ENCODE results near the gene FGGY.
"Not testable (repeated sequence)": the region's sequence is repeated elsewhere in the genome, so short reads cannot be mapped to it uniquely, and the experiment has no call there.

Gene FGGY

DNA sequence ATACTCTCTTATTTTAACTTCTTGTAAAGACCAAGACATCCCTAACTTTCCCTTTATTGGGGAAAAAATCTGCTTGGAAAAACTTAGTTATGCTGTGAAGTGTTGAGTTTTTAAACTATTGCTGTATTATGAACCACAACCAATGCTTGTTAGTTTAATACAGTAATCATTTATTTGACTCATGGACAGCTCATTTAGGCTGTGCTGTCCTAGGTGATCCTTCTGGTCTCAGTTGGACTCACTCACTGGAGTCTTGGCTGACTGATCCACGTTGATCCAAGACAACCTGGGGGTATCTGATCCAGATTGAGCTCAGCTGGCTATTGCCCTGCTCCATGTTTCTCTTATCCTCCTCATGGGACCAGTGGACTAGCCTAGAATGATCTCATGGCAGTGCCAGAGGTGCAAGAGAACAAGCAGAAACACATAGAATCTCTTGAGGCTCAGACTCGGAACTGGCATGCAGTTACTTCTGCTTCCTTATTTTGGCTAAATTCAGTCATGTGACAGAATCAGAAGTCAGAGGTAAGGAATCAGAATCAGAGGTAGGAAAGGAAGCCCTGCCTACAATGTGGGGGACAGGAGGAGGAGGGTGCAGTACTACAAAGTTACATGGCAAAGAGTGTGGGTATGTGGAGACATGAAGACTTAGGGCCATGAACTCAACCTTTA is 156.5 kb downstream of the FGGY start:
- no peak for DNase-seq

DNA sequence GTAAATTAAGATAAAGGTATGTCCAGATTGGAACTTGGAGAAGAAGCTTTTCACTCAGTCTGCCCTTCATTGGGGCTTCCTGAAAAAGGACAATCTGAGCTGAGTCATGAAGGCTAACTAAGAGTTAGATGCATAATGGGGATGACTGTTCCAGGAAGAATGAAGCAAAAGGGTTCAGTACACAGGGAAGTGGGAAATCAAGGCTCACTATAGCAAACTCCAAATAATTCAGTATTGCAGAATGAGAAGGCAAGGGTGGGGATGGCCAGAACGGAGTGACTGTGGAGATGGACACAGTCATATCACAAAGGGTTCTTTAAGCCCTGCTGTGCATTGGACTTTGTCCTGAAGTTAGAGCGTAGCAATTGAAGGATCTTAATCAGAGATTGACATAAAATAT is 158.3 kb downstream of the FGGY start:
- no peak for DNase-seq

DNA sequence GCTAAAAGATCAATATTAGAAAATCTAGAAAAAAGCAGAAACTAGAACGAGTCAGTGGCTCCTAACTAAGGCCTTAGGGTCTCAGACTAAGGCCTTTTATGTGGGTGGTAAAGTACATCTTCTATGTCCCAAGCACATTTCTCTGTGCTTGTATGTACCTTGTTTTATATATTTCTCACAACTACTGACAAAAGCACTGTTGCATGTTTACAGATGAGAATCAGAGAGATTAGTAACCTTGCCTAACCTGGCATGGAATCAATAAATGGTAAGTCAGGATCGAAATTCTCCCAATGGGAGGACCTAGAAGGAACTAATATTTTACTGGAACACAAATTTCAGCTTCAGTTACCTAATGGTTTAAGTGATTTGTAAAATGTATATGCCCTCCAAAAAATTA is 160.9 kb downstream of the FGGY start:
- no peak for DNase-seq

GRCh38 chr1:59458884-59459283 is 162.0 kb downstream of the FGGY start:
- no peak for DNase-seq

DNA sequence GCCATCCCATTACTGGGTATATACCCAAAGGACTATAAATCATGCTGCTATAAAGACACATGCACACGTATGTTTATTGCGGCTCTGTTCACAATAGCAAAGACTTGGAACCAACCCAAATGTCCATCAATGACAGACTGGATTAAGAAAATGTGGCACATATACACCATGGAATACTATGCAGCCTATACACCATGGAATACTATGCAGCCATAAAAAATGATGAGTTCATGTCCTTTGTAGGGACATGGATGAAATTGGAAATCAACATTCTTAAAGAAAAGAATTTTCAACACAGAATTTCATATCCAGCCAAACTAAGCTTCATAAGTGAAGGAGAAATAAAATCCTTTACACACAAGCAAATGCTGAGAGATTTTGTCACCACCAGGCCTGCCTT is 166.0 kb downstream of the FGGY start:
- DNase-seq, result not testable (repeated sequence)

- DNase-seq, result not testable (repeated sequence)
These were observed 168.6 kb downstream of the FGGY start for GRCh38 chr1:59465478-59465877.

DNA sequence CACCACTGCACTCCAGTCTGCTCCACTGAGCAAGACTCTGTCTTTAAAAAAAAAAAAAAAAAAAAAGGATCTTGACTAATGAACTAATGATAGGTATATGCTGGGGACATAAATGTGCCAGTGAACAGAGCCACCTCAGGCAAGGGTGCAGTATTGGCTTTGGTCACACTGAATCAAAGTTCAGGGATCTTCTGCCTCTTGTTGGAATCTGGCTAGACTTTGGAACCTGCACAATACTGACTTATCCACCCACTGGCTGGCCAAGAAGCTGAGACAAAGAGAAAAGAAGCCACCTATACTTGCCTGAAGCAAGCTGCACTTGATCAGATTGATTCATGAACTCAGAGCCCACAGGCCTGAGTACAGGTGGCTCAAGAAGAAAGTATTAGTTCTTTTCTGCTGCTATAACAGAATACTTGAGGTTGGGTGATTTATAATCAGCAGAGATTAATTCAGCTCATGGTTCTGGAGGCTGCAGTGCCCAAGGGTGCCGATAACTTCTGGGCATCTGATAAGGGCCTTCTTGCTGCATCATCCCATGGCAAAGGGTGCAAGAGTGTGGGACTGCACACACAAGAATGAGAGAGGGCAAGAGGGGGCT is 172.0 kb downstream of the FGGY start:
- no peak for DNase-seq

DNA sequence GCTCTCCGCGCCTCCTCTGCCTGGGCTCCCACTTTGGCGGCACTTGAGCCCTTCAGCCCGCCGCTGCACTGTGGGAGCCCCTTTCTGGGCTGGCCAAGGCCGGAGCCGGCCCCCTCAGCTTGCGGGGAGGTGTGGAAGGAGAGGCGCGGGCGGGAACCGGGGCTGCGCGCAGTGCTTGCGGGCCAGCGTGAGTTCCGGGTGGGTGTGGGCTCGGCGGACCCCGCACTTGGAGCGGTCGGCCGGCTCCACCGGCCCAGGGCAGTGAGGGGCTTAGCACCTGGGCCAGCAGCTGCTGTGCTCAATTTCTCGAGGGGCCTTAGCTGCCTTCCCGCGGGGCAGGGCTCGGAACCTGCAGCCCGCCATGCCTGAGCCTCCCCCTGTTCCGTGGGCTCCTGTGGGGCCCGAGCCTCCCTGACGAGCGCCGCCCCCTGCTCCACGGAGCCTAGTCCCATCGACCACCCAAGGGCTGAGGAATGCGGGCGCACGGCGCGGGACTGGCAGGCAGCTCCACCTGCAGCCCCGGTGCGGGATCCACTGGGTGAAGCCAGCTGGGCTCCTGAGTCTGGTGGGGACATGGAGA is 175.2 kb downstream of the FGGY start:
- DNase-seq, result not testable (repeated sequence)

- DNase-seq, result no peak
These were observed 176.9 kb downstream of the FGGY start for GRCh38 chr1:59473831-59474230.

GRCh38 chr1:59474496-59474895 is 177.6 kb downstream of the FGGY start:
- no peak for DNase-seq

DNA sequence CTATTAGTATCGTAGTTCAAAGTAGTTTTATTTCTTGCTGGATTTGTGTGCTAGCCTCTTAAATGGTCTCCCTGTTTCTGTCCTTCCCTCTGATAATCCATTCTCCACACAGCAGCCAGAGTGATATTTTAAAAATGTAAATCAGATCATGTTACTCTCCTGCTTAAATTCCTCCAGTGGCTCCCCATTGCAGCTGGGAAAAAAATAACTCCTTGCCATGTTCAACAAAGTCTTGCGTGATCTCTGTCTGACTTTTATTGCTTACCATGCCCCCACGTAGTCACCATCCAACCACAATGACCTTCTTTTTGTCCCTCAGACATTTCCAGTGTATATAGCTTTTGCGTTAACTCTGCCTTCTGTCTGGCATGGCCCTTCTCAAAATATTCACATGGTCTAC is 178.8 kb downstream of the FGGY start:
- DNase-seq, result no peak

DNA sequence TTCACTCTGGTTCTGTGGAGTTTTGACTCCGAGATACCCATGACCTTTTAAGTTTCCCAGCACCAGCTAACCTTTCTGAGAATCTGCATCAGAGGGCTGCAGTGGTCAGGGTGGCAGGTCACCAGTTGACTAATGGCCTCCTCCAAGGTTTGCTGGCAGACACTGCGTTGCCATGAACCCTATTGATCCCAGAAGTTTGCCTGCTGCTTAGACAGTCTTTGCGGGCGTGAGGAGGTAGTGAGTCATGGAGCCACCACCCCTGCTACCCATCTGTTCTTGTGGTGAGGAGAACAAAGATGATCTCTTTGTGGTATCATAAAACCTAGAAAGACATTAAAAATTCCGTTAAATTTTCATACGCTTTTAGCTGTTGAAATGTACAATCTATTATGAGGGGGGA is 180.4 kb downstream of the FGGY start:
- no peak for DNase-seq

DNA sequence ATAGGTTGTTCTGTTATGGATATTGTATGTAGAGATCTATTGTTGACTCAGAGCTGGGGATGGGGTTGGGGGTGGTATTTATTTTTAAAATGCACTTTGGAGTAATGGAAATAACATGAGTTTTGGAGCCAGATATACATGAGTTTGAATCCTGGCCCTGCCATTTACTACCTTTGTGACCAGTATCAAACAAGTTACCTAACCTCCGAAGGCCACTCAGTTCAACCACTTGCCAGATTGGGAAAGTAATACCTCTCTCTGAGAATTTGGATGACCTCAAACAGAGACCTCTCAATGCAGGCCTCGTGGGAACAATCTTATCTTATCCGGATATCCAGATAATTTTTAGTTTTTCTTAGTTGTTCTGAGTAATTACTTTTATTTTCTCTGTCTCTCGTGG is 181.0 kb downstream of the FGGY start:
- DNase-seq, result no peak

DNA sequence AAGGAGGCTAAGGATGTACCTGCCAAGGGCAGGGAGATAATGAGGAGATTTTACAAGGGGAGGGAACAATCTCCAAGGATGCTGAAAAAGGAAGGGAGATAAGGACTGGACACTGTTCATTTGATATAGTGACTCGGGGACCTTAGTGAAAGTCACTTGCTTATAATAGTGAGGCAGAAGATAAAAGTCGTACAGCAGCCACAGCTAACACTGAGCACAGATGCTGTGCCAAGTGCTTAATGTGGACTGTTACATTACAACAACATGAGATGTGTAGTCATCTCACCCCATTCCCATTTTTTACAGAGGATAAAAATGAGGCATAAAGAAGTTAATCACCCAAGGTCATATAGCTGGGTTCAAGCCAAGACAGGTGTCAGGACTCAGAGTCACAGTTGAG is 181.9 kb downstream of the FGGY start:
- DNase-seq, result no peak

DNA sequence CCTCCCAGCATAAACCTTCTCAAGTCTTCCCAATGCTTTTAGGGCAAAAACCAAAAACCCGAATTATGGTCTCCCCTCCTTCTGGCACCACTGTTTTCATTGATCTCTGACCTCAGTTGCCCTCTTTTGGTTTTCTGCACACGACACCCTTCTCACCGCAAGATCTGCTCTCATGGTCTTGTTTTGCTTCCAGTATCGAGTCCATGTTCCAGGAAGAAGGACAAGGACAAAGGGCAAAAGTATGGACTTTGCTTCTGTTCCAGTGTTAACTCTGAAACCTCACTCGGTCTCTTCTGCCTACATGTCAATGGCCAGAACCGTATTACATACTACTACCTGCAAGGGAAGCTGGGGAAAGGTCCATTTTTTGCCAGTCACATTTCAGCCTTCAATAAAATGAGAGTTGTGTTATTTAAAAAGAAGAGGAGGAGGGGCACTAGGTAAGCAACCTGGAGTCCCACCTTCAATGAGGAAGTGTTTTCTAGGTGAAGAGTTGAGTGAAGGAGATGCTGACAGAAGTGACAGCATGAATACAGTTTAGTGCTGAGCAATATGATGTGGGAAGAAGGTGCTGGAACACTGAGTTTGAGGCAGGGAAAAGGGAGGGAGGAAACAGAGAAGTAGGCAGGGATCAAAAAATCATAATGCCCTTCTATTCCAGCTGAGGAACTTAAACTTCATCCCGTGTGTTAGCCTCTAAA is 183.4 kb downstream of the FGGY start:
- no peak for DNase-seq

- DNase-seq, result no peak
These were observed 185.1 kb downstream of the FGGY start for GRCh38 chr1:59481881-59482505.

- no peak for DNase-seq
These were observed 186.1 kb downstream of the FGGY start for GRCh38 chr1:59482986-59483385.

GRCh38 chr1:59484096-59484495 is 187.2 kb downstream of the FGGY start:
- DNase-seq, result no peak

- DNase-seq, result no peak
These were observed 188.3 kb downstream of the FGGY start for GRCh38 chr1:59485171-59485570.

DNA sequence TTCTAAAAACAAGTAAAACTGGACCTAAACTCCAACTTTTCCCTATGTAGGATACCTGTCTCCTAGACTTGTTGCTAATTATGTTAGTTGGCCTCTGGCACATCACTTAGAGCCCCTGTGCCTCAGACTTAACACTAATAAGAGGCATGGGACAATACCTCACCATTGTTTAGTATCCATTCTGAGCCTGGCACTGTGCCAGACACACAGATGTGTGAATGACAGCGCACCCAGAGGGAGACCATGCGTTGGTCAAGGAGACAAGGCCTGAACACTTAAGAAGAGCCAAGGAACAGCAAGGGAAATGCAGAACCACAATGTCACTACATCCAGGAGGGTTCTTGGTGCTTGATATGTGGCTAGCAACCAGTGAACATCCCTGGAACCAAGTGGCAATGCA is 189.1 kb downstream of the FGGY start:
- no peak for DNase-seq

DNA sequence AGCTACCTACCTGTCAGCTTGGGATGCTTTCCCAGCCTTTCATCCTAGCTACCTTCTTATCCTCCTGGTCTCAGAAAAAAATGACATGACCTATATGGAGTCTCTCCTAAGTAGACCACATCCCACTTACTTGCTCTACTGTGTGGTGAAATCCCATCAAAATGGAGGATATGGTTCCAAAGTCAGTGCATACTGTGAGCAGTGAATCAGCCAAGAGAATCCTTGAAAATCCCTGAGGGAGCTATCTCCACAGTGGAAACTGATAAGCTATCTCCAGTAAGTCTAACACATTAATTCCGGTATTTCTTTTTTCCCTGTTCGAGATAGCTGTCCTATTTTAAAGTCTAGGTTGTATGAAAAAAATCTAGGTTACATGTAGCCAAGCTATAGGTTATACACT is 189.7 kb downstream of the FGGY start:
- no peak for DNase-seq

DNA sequence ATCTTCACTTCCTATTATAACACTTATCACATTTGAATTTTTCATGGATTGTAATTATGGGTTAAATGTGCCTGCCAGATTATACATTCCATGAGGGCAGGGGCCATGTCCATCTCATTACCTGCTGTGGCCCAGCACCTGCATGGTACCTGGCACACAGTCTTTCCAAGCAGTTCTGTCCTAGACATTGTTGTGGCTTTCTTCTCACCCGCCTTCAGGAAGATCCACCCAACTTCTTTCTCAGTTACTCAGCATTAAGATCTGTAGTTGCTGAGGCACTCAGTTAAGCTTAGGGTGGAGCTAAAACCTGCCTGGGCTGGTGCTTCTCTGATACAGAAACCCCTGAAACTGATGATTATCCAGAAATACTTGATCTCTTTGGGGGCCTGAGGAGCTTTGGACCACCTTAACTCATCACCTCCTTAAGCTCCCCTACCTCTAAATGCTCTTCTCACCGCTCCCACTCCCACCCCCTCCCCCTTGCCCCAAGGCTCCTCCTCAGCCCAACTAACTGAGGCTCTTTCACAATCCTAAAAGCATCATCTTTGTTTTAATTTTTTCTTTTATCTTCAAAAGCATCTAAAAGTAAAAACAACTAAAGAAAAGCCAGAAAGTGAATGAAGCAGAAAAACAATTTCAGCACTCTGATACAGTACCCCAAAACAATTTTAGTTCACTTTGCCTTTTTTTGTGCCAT is 190.6 kb downstream of the FGGY start:
- no peak for DNase-seq

GRCh38 chr1:59492500-59492899 is 195.6 kb downstream of the FGGY start:
- no peak for DNase-seq
